K562 (cell line): Measurements from ENCODE around the gene DLGAP5. TPM values are rescaled to one million over a fixed set of nuclear protein-coding genes. Genes with fewer than 3 reads are reported as not detected.
A peak's percentile ranks its signal among the peaks of the same experiment; 100 is the strongest.

ENCODE experiments used
- ATAC-seq: fragments of 200-7000 bp; cut with Tn5 transposase; 3 replicates; pipeline ENCODE4 v1.9.1; 2020; ENCODE audit warnings: moderate library complexity
- BruUV-seq: library from RNA; stranded (reverse); fragments of 400-500 nt; replicated peaks from 2 replicates; lab custom pipeline; 2021; lab: Mats Ljungman, UMichigan
- CTCF ChIA-PET: fragments of 300-600 bp; formaldehyde crosslinking; extraction: SDS; loops from one replicate; lab custom pipeline; 2021; ENCODE audit warnings: low intra/inter-chr PET ratio; lab: Yijun Ruan, JAX
- POLR2A ChIA-PET: fragments of 300-600, 350-650 bp; sonication (Branson Sonifier 250); formaldehyde crosslinking; extraction: SDS; loops from one replicate; lab custom pipeline; 2021; ENCODE audit warnings: antibody characterized with exemption, inconsistent platforms; lab: Yijun Ruan, JAX
- DNase-seq, 4 experiments: peaks; one replicate each; pipeline versions ENCODE4 v3.0.0 to v3.0.0-alpha.2; 2011 to 2018; ENCODE audit warnings: low spot score in 3 of 4, mixed read lengths in 3 of 4; ENCODE audit errors: extremely low read depth in 1 of 4
- FAIRE-seq: peaks from 2 replicates; lab custom pipeline; 2011; peaks lifted over from hg19 to GRCh38; lab: Jason Lieb, UNC
- H2AFZ ChIP-seq: 2 replicates; pipeline ENCODE4 v1.6.0; 2011; ENCODE audit warnings: low read depth, low read length, control low read depth, inconsistent platforms
- H3K27ac ChIP-seq: fragments of 200-600 bp; 3 replicates; pipeline ENCODE4 v1.8.0; 2011; ENCODE audit warnings: low read depth, mild to moderate bottlenecking, control low read depth, inconsistent platforms, low read length, moderate library complexity, mixed read lengths; ENCODE audit errors: extremely low read depth
- H3K27me3 ChIP-seq, 2 experiments: fragments of 300-600 bp in 1 of 2; 2 replicates in 1 of 2; 3 replicates in 1 of 2; pipeline versions ENCODE4 v1.6.0 to v1.8.0; 2011; ENCODE audit warnings: inconsistent platforms in 2 of 2, low read length in 2 of 2, mild to moderate bottlenecking in 1 of 2, mixed read lengths in 1 of 2, moderate library complexity in 1 of 2; ENCODE audit not compliant: control insufficient read depth in 2 of 2, insufficient read depth in 2 of 2
- H3K36me3 ChIP-seq: fragments of 300-600 bp; 3 replicates; pipeline ENCODE4 v1.8.0; 2011; ENCODE audit warnings: mild to moderate bottlenecking, low read length, inconsistent platforms; ENCODE audit not compliant: control insufficient read depth, insufficient read depth
- H3K4me1 ChIP-seq, 2 experiments: fragments of 200-600 bp in 1 of 2; replicated peaks in 1 of 2; 2 replicates in 1 of 2; 3 replicates in 1 of 2; pipeline versions ENCODE4 v1.5.1 to v1.8.0; 2011; ENCODE audit warnings: inconsistent platforms in 2 of 2, low read length in 2 of 2, mild to moderate bottlenecking in 1 of 2, mixed read lengths in 1 of 2, moderate library complexity in 1 of 2; ENCODE audit not compliant: control insufficient read depth in 2 of 2, insufficient read depth in 2 of 2
- H3K4me2 ChIP-seq: 2 replicates; pipeline ENCODE4 v1.6.1; 2011; ENCODE audit warnings: low read length, control low read depth, inconsistent platforms, mixed read lengths; ENCODE audit not compliant: insufficient read depth
- H3K4me3 ChIP-seq: fragments of 200-600 bp; sonication (generic), shearing (Covaris generic); 2 replicates; pipeline ENCODE4 v1.5.1; 2016; ENCODE audit warnings: control low read depth, inconsistent platforms
- H3K79me2 ChIP-seq: fragments of 200-600 bp; 3 replicates; pipeline ENCODE4 v1.8.0; 2011; ENCODE audit warnings: low read length, inconsistent platforms; ENCODE audit not compliant: control insufficient read depth, insufficient read depth
- H3K9ac ChIP-seq, 2 experiments: 2 replicates each; pipeline versions ENCODE4 v1.6.0 to v1.6.1; 2011; ENCODE audit warnings: low read depth in 2 of 2, low read length in 2 of 2, control low read depth in 1 of 2, inconsistent platforms in 1 of 2, mild to moderate bottlenecking in 1 of 2, mixed read lengths in 1 of 2; ENCODE audit not compliant: insufficient read depth in 1 of 2
- H3K9me1 ChIP-seq: one replicate; pipeline ENCODE4 v1.6.0; 2011; ENCODE audit warnings: inconsistent platforms, mild to moderate bottlenecking, low read length, moderate library complexity; ENCODE audit not compliant: control insufficient read depth, insufficient read depth
- H3K9me3 ChIP-seq: replicated peaks from 2 replicates; pipeline ENCODE4 v1.5.1; 2011; ENCODE audit warnings: low read depth, low read length, inconsistent platforms; ENCODE audit not compliant: control insufficient read depth, insufficient read depth
- H4K20me1 ChIP-seq: replicated peaks from 2 replicates; pipeline ENCODE4 v1.6.1; 2011; ENCODE audit warnings: low read length, inconsistent platforms, mixed read lengths; ENCODE audit not compliant: control insufficient read depth, insufficient read depth
- ARID3A ChIP-seq: IDR thresholded peaks from 2 replicates; pipeline ENCODE4 v1.6.1; 2012; ENCODE audit warnings: low read depth, low read length, improper control_type of control experiment, borderline replicate concordance
- BACH1 ChIP-seq: fragments of 200-800 bp; sonication (Bioruptor generic); IDR thresholded peaks from 2 replicates; pipeline ENCODE4 v1.6.1; 2016; ENCODE audit warnings: missing genetic modification characterization, missing compliant biosample characterization
- BRD4 ChIP-seq: fragments of 200-600 bp; sonication (generic); IDR thresholded peaks from 2 replicates; pipeline ENCODE4 v1.6.1; 2017; ENCODE audit warnings: inconsistent platforms
- BRD9 ChIP-seq: fragments of 450-650 bp; IDR thresholded peaks from 2 replicates; pipeline ENCODE4 v1.6.1; 2018; ENCODE audit warnings: low read depth; ENCODE audit not compliant: partially characterized antibody
- DEAF1 ChIP-seq: fragments of 450-650 bp; formaldehyde crosslinking; IDR thresholded peaks from 2 replicates; pipeline ENCODE4 v1.4.0; 2020; ENCODE audit warnings: mild to moderate bottlenecking, moderate library complexity
- KDM2B ChIP-seq: fragments of 250-450 bp; sonication (Bioruptor Pico); IDR thresholded peaks from 2 replicates; pipeline ENCODE4 v1.8.0; 2021; ENCODE audit warnings: mild to moderate bottlenecking, moderate library complexity
- MCM3 ChIP-seq: fragments of 450-650 bp; IDR thresholded peaks from 2 replicates; pipeline ENCODE4 v1.6.1; 2016
- MEIS2 ChIP-seq: fragments of 450-650 bp; IDR thresholded peaks from 2 replicates; pipeline ENCODE4 v1.6.1; 2014; ENCODE audit warnings: mild to moderate bottlenecking; ENCODE audit not compliant: partially characterized antibody
- NCOA2 ChIP-seq, 2 experiments: fragments of 450-650 bp; IDR thresholded peaks; 2 replicates each; pipeline ENCODE4 v1.6.1; 2018; ENCODE audit warnings: mild to moderate bottlenecking in 2 of 2, moderate library complexity in 1 of 2; ENCODE audit not compliant: partially characterized antibody in 2 of 2
- NCOA6 ChIP-seq: fragments of 450-650 bp; IDR thresholded peaks from 2 replicates; pipeline ENCODE4 v1.6.1; 2017; ENCODE audit warnings: mild to moderate bottlenecking
- PPARD ChIP-seq: fragments of 250-450 bp; sonication (Bioruptor Pico); IDR thresholded peaks from 2 replicates; pipeline ENCODE4 v1.8.0; 2022; ENCODE audit warnings: inconsistent platforms, mild to moderate bottlenecking, moderate library complexity
- RAD21 ChIP-seq, 2 experiments: fragments of 250-450 bp in 1 of 2; fragments of 450-650 bp in 1 of 2; sonication (Bioruptor Pico) in 1 of 2; formaldehyde crosslinking in 1 of 2; IDR thresholded peaks in 1 of 2; conservative IDR thresholded peaks in 1 of 2; 2 replicates each; pipeline versions ENCODE4 v1.4.0 to v1.8.0; 2020 to 2022; ENCODE audit warnings: mild to moderate bottlenecking in 2 of 2, moderate library complexity in 1 of 2
- RHOXF2B ChIP-seq: fragments of 250-450 bp; sonication (Bioruptor Pico); conservative IDR thresholded peaks from 2 replicates; pipeline ENCODE4 v1.5.1; 2021
- SMARCE1 ChIP-seq: fragments of 450-650 bp; IDR thresholded peaks from 2 replicates; pipeline ENCODE4 v1.7.1; 2016; ENCODE audit warnings: mild to moderate bottlenecking
- STAT5B ChIP-seq: fragments of 250-450 bp; sonication (Bioruptor Pico); IDR thresholded peaks from 2 replicates; pipeline ENCODE4 v1.8.0; 2021; ENCODE audit warnings: mild to moderate bottlenecking, inconsistent platforms
- TAF7 ChIP-seq: fragments of 450-650 bp; IDR thresholded peaks from 2 replicates; pipeline ENCODE4 v1.6.1; 2016; ENCODE audit warnings: missing genetic modification characterization, missing compliant biosample characterization
- ZBED1 ChIP-seq: IDR thresholded peaks from 2 replicates; pipeline ENCODE4 v1.6.1; 2014
- ZBTB26 ChIP-seq: fragments of 450-650 bp; formaldehyde crosslinking; IDR thresholded peaks from 2 replicates; pipeline ENCODE4 v1.4.0; 2022; ENCODE audit warnings: missing genetic modification characterization
- ZFPM2 ChIP-seq: fragments of 250-450 bp; sonication (Bioruptor Pico); IDR thresholded peaks from 2 replicates; pipeline ENCODE4 v1.5.1; 2022; ENCODE audit warnings: mild to moderate bottlenecking
- ZNF512 ChIP-seq: IDR thresholded peaks from 2 replicates; pipeline ENCODE4 v1.6.1; 2016; ENCODE audit warnings: missing genetic modification characterization, missing compliant biosample characterization
- in situ Hi-C: fragments of 300-500 bp; cut with MboI; formaldehyde crosslinking; loops from 4 replicates; pipeline ENCODE4 v1.15.0; 2018; ENCODE audit warnings: inconsistent platforms, mixed read lengths
- intact Hi-C: fragments of 100-400 bp; cut with micrococcal nuclease; formaldehyde crosslinking; loops from 2 replicates; pipeline ENCODE4 v1.14.2; 2022
- polyA plus RNA-seq, 8 experiments: library from polyadenylated mRNA; depleted of rRNA in 4 of 8; stranded (reverse) in 5 of 8; unstranded in 3 of 8; fragments of >200 nt; fragmentation: Nextera tagmentation in 2 of 8; fragmentation: Illumina TruSeq in 1 of 8; extraction: Ambion mirVana in 2 of 8; extraction: Trizol in 1 of 8; gene quantifications; 2 replicates each; pipeline versions ENCODE4 v1.2.1 to v1.2.3, GENCODE V29; 2011 to 2014; ENCODE audit warnings: inconsistent platforms in 1 of 8, missing spikeins in 1 of 8
- total RNA-seq, 7 experiments: library from RNA; depleted of rRNA in 6 of 7; stranded (reverse); fragments of >200 nt in 6 of 7; fragmentation: Illumina TruSeq in 2 of 7; extraction: Trizol in 2 of 7; gene quantifications; 2 replicates each; pipeline versions ENCODE4 v1.2.1 to v1.2.3, GENCODE V29; 2011 to 2021; ENCODE audit warnings: low replicate concordance in 1 of 7

DLGAP5 gene
- total and polyA plus RNA-seq, 9 of the 15 experiments (the other 6 are each of a cell fraction or from before 2014, with no cell fraction given) = 39.1 to 80.0 (median 59.9) TPM

- no peaks in the 10 kb centered on the region for H3K9me1 ChIP-seq
- no TSS peak for BruUV-seq
- CTCF ChIA-PET = interaction anchor here (0.6 to 1.4 kb wide), 5 partner anchors 70 to 596 kb away, joined by 3 to 11 read pairs (median 4); partner anchors contain the start of gene MAPK1IP1L
- intact Hi-C loops (loop anchor here (1.0 kb wide), 1 partner anchor 72 kb away; no protein-coding TSS in a partner anchor), in situ Hi-C loops (no loop called here)
- POLR2A ChIA-PET = no interaction called here
- no peaks in the 10 kb centered on the region for H3K27me3 ChIP-seq
- H2AFZ ChIP-seq = no peak overlapping the region
- no peaks in the 10 kb centered on the region for H3K9me3 ChIP-seq
- no peaks in the 10 kb centered on the region for H4K20me1 ChIP-seq
- H3K4me3 ChIP-seq = no peak overlapping the region
- peak; percentile 6 for FAIRE-seq
- no peaks in the 10 kb centered on the region for H3K4me1 ChIP-seq
- H3K4me2 ChIP-seq = no peak overlapping the region
- H3K79me2 ChIP-seq = no peaks in the 10 kb centered on the region
- H3K9ac ChIP-seq = no peak overlapping the region
- peak in 1 of 4 experiments; percentile 5 for DNase-seq
- H3K27ac ChIP-seq = no peak overlapping the region
- peaks cover 68% of the 10 kb centered on the region; the same call in 2 of the 3 replicates for H3K36me3 ChIP-seq
- no peak for ATAC-seq
- TF ChIP-seq KDM2B (CRISPR knock-in tag) = no peak
- TF ChIP-seq TAF7 (tag) = no peak
- TF ChIP-seq ARID3A = no peak
- no peak for TF ChIP-seq MCM3
- no peak for TF ChIP-seq BRD4
- TF ChIP-seq SMARCE1 = no peak
- TF ChIP-seq BRD9 = no peak
- no peak for TF ChIP-seq ZBED1
- TF ChIP-seq MEIS2 = no peak
- no peak for TF ChIP-seq RHOXF2B (CRISPR knock-in tag)
- TF ChIP-seq RAD21 (CRISPR knock-in tag; conservative IDR thresholded peaks at IDR 0.05 in 1 of 2, IDR thresholded peaks at IDR 0.05 in 1 of 2) = peak; percentile 66 to 73
- TF ChIP-seq ZFPM2 (CRISPR knock-in tag) = no peak
- TF ChIP-seq DEAF1 (CRISPR knock-in tag) = peak; percentile 20
- TF ChIP-seq STAT5B = no peak
- no peak for TF ChIP-seq BACH1 (tag)
- TF ChIP-seq PPARD (CRISPR knock-in tag) = no peak
- TF ChIP-seq ZBTB26 (CRISPR knock-in tag) = no peak
- no peak for TF ChIP-seq NCOA6
- TF ChIP-seq NCOA2 (IDR thresholded peaks at IDR 0.05; ENCODE audit: partially characterized antibody in 2 of 2) = peak in 1 of 2 experiments; percentile 30
- no peak for TF ChIP-seq ZNF512 (tag)
Observed at GRCh38 chr14:55160989-55161388, 30.4 kb downstream of the DLGAP5 start.
